IMR-90 (cell line): ENCODE measurements around the gene MREG. TPM values are rescaled to one million over a fixed set of nuclear protein-coding genes. Genes with fewer than 3 reads are reported as not detected.

Experiments
- ATAC-seq: fragments of 200-7000 bp; cut with Tn5 transposase; 2 replicates; pipeline ENCODE4 v1.9.1; 2020; ENCODE audit warnings: low read depth, mild to moderate bottlenecking, moderate library complexity
- BruUV-seq: library from RNA; stranded (reverse); fragments of 400-500 nt; replicated peaks from 2 replicates; lab custom pipeline; 2021; lab: Mats Ljungman, UMichigan
- CTCF ChIA-PET: fragments of 300-600 bp; formaldehyde crosslinking; extraction: SDS; loops from one replicate; lab custom pipeline; 2021; ENCODE audit warnings: antibody characterized with exemption; lab: Yijun Ruan, JAX
- POLR2A ChIA-PET: fragments of 300-600 bp; sonication (Branson Sonifier 250); formaldehyde crosslinking; loops from one replicate; lab custom pipeline; 2022; ENCODE audit warnings: antibody characterized with exemption; ENCODE audit not compliant: unreplicated experiment; lab: Charles Lee
- DNase-seq: peaks from one replicate; pipeline ENCODE4 v3.0.0; 2013
- H2AFZ ChIP-seq: replicated peaks from 2 replicates; pipeline ENCODE3; 2013; ENCODE audit warnings: low read length, mild to moderate bottlenecking; ENCODE audit not compliant: poor library complexity
- H2AK5ac ChIP-seq: 2 replicates; pipeline ENCODE4 v1.6.1; 2013; ENCODE audit warnings: low read depth, low read length, inconsistent platforms
- H2AK9ac ChIP-seq: replicated peaks from 2 replicates; pipeline ENCODE3; 2013; ENCODE audit warnings: mild to moderate bottlenecking, low read depth, low read length, moderate library complexity; ENCODE audit not compliant: poor library complexity
- H2BK120ac ChIP-seq: 2 replicates; pipeline ENCODE4 v1.6.1; 2013; ENCODE audit warnings: low read depth, low read length, inconsistent platforms
- H2BK15ac ChIP-seq: 3 replicates; pipeline ENCODE4 v1.6.1; 2013; ENCODE audit warnings: low read depth, low read length, inconsistent platforms
- H2BK20ac ChIP-seq: 2 replicates; pipeline ENCODE4 v1.6.1; 2013; ENCODE audit warnings: low read depth, mild to moderate bottlenecking, inconsistent platforms, low read length, moderate library complexity
- H2BK5ac ChIP-seq: 2 replicates; pipeline ENCODE4 v1.6.1; 2013; ENCODE audit warnings: mild to moderate bottlenecking, low read depth, low read length, inconsistent platforms; ENCODE audit not compliant: poor library complexity, severe bottlenecking
- H3K14ac ChIP-seq: replicated peaks from 2 replicates; pipeline ENCODE4 v1.6.1; 2013; ENCODE audit warnings: low read depth, low read length, inconsistent platforms
- H3K18ac ChIP-seq: 2 replicates; pipeline ENCODE4 v1.6.1; 2013; ENCODE audit warnings: low read depth, low read length, control low read depth
- H3K23ac ChIP-seq: 2 replicates; pipeline ENCODE4 v1.6.1; 2013; ENCODE audit warnings: low read depth, low read length, inconsistent platforms
- H3K27ac ChIP-seq: 2 replicates; pipeline ENCODE4 v1.5.1; 2013; ENCODE audit warnings: mild to moderate bottlenecking, control low read depth, low read length; ENCODE audit not compliant: insufficient read depth
- H3K27me3 ChIP-seq: 2 replicates; pipeline ENCODE4 v1.6.1; 2013; ENCODE audit warnings: low read length; ENCODE audit not compliant: control insufficient read depth, insufficient read depth
- H3K36me3 ChIP-seq: 2 replicates; pipeline ENCODE4 v1.6.1; 2013; ENCODE audit warnings: low read length, mixed read lengths; ENCODE audit not compliant: control insufficient read depth, insufficient read depth
- H3K4ac ChIP-seq: 2 replicates; pipeline ENCODE4 v1.6.1; 2013; ENCODE audit warnings: low read depth, low read length, inconsistent platforms
- H3K4me1 ChIP-seq: 2 replicates; pipeline ENCODE4 v1.6.1; 2013; ENCODE audit warnings: low read length, mixed read lengths; ENCODE audit not compliant: control insufficient read depth, insufficient read depth
- H3K4me2 ChIP-seq: 2 replicates; pipeline ENCODE4 v1.6.1; 2013; ENCODE audit warnings: low read depth, mild to moderate bottlenecking, control low read depth, low read length, moderate library complexity
- H3K4me3 ChIP-seq: 2 replicates; pipeline ENCODE4 v1.5.1; 2013; ENCODE audit warnings: low read depth, mild to moderate bottlenecking, control low read depth, low read length, moderate library complexity; ENCODE audit not compliant: insufficient read depth
- H3K56ac ChIP-seq: 2 replicates; pipeline ENCODE4 v1.6.1; 2013; ENCODE audit warnings: low read length, inconsistent platforms; ENCODE audit not compliant: insufficient read depth; ENCODE audit errors: extremely low read depth
- H3K79me1 ChIP-seq, 2 experiments: 2 replicates each; pipeline ENCODE4 v1.6.1; 2013; ENCODE audit warnings: low read length in 2 of 2, inconsistent platforms in 1 of 2, low read depth in 1 of 2
- H3K9ac ChIP-seq: 2 replicates; pipeline ENCODE4 v1.6.1; 2013; ENCODE audit warnings: low read depth, low read length, control low read depth
- H3K9me1 ChIP-seq: 2 replicates; pipeline ENCODE4 v1.6.1; 2013; ENCODE audit warnings: low read length, inconsistent platforms; ENCODE audit not compliant: insufficient read depth
- H3K9me3 ChIP-seq: 2 replicates; pipeline ENCODE4 v1.6.1; 2013; ENCODE audit warnings: low read length; ENCODE audit not compliant: control insufficient read depth, insufficient read depth
- H4K20me1 ChIP-seq: 2 replicates; pipeline ENCODE4 v1.6.1; 2013; ENCODE audit warnings: low read length, inconsistent platforms; ENCODE audit not compliant: insufficient read depth
- H4K5ac ChIP-seq: 2 replicates; pipeline ENCODE4 v1.6.1; 2013; ENCODE audit warnings: mild to moderate bottlenecking, low read depth, low read length, control low read depth
- H4K8ac ChIP-seq, 2 experiments: 2 replicates each; pipeline ENCODE4 v1.6.1; 2013; ENCODE audit warnings: low read depth in 2 of 2, low read length in 2 of 2, control low read depth in 1 of 2, inconsistent platforms in 1 of 2
- H4K91ac ChIP-seq: 2 replicates; pipeline ENCODE4 v1.6.1; 2013; ENCODE audit warnings: low read depth, low read length, inconsistent platforms; ENCODE audit not compliant: insufficient read depth
- MXI1 ChIP-seq: IDR thresholded peaks from 2 replicates; pipeline ENCODE4 v1.6.1; 2012; ENCODE audit warnings: low read depth, mild to moderate bottlenecking, low read length, moderate library complexity, borderline replicate concordance
- SMC3 ChIP-seq: fragments of 150-350 bp; IDR thresholded peaks from 2 replicates; pipeline ENCODE4 v1.6.1; 2016; ENCODE audit warnings: low read depth, mild to moderate bottlenecking, antibody characterized with exemption, low read length, moderate library complexity
- WGBS, 2 experiments: methylation state at CpG; one replicate each; pipeline versions ENCODE4 v1.1.5 to v1.1.7; 2013; ENCODE audit warnings: missing lambda C conversion rate in 2 of 2; ENCODE audit not compliant: insufficient read length in 1 of 2; ENCODE audit errors: extremely low coverage in 2 of 2; 5-methylcytosine and 5-hydroxymethylcytosine counted together
- dilution Hi-C: fragments of 300-500 bp; cut with HindIII; formaldehyde crosslinking; loops from one replicate; pipeline ENCODE4 v1.14.3; 2018; ENCODE audit warnings: low sequenced_read_pairs; ENCODE audit not compliant: unreplicated experiment
- in situ Hi-C: fragments of 300-500 bp; cut with MboI; formaldehyde crosslinking; loops from 3 replicates; pipeline ENCODE4 v1.14.3; 2019; ENCODE audit warnings: low sequenced_read_pairs, inconsistent platforms, mixed read lengths
- intact Hi-C: fragments of 100-400 bp; cut with micrococcal nuclease; formaldehyde crosslinking; loops from 2 replicates; pipeline ENCODE4 v1.10.0; 2022
- polyA plus RNA-seq, 3 experiments: library from polyadenylated mRNA; depleted of rRNA; stranded (reverse); fragments of >200 nt; gene quantifications; 2 replicates each; pipeline ENCODE4 v1.2.3, GENCODE V29; 2012; ENCODE audit warnings: low replicate concordance in 1 of 3
- total RNA-seq: library from RNA; depleted of rRNA; stranded (reverse); fragments of >200 nt; gene quantifications from 2 replicates; pipeline ENCODE4 v1.2.3, GENCODE V29; 2012
- TF ChIP-seq, protein P1 (sequence below): fragments of 150-350 bp; IDR thresholded peaks from 2 replicates; pipeline ENCODE4 v1.6.1; 2016; ENCODE audit warnings: low read depth, mild to moderate bottlenecking, low read length, moderate library complexity, borderline replicate concordance

Gene MREG
- total and polyA plus RNA-seq, 2 of the 4 experiments (the other 2 are of a cell fraction): 1.0 to 1.8 TPM

DNA sequence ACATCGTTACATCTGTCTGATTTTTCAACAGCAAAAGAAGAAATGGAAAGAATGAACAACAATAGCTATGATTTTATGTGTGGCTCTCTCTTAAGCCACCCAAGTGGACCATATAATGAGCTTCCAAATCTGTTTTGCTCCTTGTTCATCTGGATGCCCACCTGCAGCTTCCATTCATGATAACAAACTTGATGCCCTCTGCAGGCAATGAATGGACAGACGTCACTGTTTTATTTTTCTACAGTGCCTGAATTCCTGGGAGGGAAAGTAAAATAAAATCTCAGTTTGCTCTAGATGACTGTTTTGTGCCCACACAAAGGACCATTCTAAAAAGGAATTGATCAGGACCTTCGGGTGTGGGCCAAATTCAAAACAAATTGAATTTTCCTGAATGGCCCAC, 5.0 kb downstream of the MREG start:
- no peaks in the 10 kb centered on the region for H3K9me1 ChIP-seq
- no peak for TF ChIP-seq MXI1
- TF ChIP-seq, protein P1, sequence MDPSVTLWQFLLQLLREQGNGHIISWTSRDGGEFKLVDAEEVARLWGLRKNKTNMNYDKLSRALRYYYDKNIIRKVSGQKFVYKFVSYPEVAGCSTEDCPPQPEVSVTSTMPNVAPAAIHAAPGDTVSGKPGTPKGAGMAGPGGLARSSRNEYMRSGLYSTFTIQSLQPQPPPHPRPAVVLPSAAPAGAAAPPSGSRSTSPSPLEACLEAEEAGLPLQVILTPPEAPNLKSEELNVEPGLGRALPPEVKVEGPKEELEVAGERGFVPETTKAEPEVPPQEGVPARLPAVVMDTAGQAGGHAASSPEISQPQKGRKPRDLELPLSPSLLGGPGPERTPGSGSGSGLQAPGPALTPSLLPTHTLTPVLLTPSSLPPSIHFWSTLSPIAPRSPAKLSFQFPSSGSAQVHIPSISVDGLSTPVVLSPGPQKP: no peak
- no peak for TF ChIP-seq SMC3
- CTCF ChIA-PET: interaction anchor here (0.7 kb wide), 1 partner anchor 25 kb away, joined by 3 read pairs; no protein-coding TSS in a partner anchor
- peaks cover 2% of the 10 kb centered on the region; the same call in 1 of the 2 replicates for H3K4me1 ChIP-seq
- no peak overlapping the region for H2AK5ac ChIP-seq
- no peak overlapping the region for H3K4me2 ChIP-seq
- H4K91ac ChIP-seq: no peak overlapping the region
- no peak overlapping the region for H3K9ac ChIP-seq
- H3K9me3 ChIP-seq: no peaks in the 10 kb centered on the region
- no peak overlapping the region for H3K14ac ChIP-seq
- no peak overlapping the region for H3K18ac ChIP-seq
- no peak overlapping the region for H2BK5ac ChIP-seq
- no CpG with 5 or more reads among the region's 3 CpGs for WGBS, 2 experiments
- in situ Hi-C loops: no loop called here
- no TSS peak for BruUV-seq
- ATAC-seq (no peak), DNase-seq (no peak)
- H4K20me1 ChIP-seq: no peaks in the 10 kb centered on the region
- H3K4ac ChIP-seq: no peak overlapping the region
- POLR2A ChIA-PET: no interaction called here
- H3K79me1 ChIP-seq: no peaks in the 10 kb centered on the region
- no peak overlapping the region for H2AK9ac ChIP-seq
- H3K27ac ChIP-seq: no peak overlapping the region
- H3K23ac ChIP-seq: no peak overlapping the region
- H4K5ac ChIP-seq: no peak overlapping the region
- no peak overlapping the region for H3K56ac ChIP-seq
- H3K27me3 ChIP-seq: no peaks in the 10 kb centered on the region
- no peak overlapping the region for H3K4me3 ChIP-seq
- H4K8ac ChIP-seq: no peak overlapping the region
- H2AFZ ChIP-seq: no peak overlapping the region
- H2BK15ac ChIP-seq: no peak overlapping the region
- intact Hi-C loops: no loop called here
- no peaks in the 10 kb centered on the region for H3K36me3 ChIP-seq
- dilution Hi-C loops: no loop called here
- no peak overlapping the region for H2BK120ac ChIP-seq
- no peak overlapping the region for H2BK20ac ChIP-seq
